Activated T-cell treated with anti-CD3 and anti-CD28 coated beads for 1 hour (primary cell): ENCODE measurements around the gene EFCAB7.

Source experiments
- DNase-seq: peaks from one replicate; pipeline ENCODE4 v3.0.0-alpha.2; 2020; ENCODE audit warnings: low read depth

The EFCAB7 gene

DNA sequence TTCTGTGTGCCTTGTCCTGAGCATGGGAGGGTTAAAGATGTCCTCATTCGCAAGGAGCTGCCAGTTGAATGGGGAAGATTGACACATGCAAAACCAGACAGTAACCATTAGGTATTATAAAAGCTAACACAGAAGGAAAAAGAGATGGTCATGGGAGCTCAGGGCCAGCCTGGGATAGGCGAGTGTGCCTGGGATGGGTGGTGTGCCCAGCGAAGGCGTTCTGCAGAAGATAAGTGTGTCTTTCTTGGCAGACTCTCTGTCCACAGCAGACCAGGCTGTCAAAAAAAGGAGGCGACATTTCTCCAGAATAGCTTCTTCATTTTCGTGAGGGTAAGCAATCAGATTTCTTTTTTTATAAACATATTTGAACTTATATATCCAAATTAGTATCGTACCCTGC lies 84.0 kb downstream of the EFCAB7 start:
- no peak for DNase-seq

DNA sequence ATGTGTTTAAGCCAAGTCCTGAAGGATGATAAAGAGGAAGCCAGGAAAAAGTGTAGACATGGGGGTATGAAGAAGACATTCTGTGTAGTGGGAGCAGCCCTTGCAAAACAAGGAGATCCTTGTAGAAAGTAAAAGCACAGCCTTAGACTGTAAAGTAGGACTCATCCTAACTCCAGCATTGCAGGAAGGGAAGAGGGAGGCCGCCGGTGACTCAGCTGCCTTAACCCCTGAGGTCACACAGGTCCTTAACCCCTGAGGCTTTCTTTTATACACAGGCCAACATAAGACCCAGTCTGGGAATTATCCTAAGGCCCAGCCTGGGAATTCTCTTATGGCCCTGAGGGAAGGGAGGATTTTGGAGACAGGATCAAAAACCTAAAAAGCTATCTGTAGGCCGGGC lies 87.9 kb downstream of the EFCAB7 start:
- DNase-seq: no peak

DNA sequence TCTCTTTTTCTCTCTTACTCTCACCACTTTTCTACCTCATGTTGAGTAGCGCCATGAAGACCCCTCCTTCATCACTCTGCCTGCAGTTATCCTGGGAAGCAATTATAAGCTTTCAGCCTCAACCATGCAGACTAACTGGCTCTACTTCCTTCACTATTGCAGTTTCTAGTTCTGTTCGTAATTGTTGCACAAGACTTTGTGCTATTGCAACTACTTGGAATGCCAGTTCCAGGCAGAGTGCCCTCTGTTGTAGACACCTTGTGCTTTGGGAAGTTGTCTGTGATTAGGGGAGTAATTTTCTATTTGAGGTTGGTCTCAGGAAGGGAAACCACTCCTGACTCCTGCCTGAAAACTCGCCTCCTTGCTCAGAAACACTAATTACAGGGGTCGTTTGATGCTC lies 89.2 kb downstream of the EFCAB7 start:
- no peak for DNase-seq

DNA sequence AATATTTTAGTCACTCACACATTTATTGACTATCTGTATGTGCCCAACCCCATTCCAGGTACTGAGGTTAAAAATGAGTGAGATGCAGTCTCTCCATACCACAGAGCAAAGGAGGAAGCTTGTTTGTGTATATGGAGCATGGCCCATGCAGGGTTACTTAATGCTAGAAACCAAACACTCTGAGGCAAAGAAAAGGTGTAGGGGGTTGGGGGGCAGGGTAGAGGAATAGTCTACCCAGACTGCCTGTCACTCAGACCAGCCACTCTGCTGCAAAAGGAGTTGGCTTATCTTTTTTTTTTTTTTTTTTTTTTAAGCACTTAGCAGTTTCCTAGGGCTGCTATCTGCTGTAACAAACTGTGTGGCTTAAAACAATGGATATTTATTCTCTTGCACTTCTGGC lies 89.6 kb downstream of the EFCAB7 start:
- DNase-seq: no peak

DNA sequence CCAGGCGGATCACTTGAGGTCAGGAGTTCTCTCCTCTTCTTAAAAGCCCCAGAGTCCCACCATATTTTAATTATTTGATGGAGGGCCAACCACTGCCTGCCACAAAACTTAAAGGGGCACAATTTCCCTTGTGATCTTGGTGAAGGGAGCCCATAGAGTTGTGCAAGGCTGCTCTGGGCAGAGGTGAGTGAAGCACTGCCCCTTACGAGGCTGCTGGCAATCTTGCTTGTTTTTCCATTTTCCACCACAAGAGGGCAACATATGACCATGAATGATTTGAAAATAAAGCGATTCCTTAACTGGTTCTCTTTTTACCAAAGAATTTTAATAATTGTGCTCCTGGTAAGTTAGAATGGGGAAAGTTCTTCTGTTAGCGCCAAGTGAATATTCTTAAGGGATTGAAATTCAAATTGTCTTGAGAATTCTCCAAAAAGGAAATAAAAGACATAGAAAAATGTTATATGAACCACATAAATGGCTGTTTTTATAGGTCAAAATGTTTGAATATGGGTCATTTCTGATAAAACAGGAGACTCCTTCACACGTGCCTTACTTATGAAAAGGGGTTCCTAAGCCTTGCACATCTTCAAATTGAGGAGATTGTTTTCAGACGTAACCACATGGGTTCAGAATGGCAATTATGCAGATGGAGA lies 92.6 kb downstream of the EFCAB7 start:
- peak; percentile 42 for DNase-seq

DNA sequence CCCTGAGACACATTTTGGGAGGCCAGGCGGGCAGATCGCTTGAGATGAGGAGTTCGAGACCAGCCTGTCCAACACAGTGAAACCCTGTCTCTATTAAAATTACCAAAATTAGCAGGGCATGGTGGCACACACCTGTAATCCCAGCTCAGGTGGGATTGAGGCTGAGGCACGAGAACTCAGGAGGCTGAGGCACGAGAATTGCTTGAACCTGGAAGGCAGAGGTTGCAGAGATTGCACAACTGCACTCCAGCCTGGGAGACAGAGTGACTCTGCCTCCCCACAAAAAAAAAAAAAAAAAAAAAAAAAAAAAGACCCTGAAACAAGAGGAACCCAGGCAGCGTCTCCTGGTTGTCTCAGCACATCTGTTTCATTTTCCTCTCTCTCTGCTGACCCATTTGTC lies 94.1 kb downstream of the EFCAB7 start:
- DNase-seq: no peak

DNA sequence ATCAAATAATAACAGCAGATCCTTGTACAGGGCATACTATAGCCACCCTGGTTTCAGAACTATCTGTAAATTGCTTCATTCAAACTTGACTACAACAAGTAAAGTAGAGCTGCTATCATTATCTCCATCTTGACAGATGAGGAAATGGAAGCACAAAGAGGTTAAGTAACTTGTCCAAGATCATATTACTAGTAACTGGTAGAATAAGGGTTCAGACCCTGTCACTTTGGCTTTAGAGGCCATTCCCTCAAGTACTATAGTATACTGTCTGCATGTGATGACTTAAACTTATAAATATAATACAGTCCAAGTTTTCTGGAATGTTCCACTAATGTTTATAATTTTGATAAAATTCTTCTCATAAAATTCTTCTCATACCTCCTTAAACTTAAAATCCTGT lies 94.7 kb downstream of the EFCAB7 start:
- no peak for DNase-seq

DNA sequence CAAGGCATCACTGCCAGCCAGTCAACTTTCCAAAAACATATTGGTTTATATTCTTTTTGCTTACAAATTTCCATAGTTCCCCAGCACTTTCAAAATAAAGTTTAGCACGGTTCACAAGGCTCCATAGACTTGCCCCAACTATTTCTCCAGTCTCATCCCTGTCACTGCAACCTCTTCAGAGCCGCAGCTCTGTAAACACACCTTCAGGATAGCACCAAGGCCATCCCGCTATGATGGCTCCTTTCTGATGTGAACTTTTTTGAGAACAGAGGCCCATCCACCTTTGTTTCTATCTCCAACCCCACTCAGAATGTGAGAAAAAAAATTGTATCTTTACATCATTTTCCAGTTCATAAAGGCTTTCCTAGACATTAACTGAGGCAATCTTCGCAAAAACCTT lies 96.2 kb downstream of the EFCAB7 start:
- no peak for DNase-seq

DNA sequence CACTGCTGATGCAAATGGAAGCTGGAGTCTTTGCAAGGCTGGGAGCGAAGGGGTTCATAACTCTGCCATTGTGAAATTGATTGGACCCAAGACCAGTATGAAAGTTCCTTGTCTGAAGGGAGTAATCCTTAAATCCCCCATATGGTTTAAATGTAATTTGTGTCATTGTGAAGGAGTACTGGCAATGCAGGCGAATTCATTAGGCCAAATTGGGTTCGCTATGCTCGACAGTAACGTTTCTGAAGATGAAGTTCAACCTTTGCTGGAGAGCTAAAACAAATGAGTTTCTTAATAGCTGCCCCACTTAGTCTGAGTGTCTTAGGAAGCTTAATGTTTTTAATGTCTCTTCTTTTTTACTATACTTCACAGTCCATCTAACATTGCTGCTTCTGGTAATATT lies 97.3 kb downstream of the EFCAB7 start:
- DNase-seq: no peak

DNA sequence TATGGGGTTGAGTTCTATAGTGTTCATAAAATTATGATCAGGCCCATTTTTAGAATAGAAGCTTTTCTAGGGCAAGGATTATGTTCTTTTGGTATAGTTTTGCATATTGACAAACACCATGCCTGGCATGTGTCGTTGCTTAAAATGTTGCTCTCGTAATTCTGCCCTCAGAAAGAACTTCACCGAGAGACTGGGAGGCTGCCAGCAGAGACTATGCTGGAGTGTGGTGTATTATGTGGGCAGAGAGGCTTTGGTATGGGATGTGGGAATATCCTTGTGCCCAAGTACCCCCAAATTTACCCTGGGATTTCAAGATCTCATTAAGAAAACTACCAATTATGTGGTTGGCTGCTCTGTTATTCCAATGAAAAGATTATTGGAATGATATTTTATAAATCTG lies 97.8 kb downstream of the EFCAB7 start:
- no peak for DNase-seq

DNA sequence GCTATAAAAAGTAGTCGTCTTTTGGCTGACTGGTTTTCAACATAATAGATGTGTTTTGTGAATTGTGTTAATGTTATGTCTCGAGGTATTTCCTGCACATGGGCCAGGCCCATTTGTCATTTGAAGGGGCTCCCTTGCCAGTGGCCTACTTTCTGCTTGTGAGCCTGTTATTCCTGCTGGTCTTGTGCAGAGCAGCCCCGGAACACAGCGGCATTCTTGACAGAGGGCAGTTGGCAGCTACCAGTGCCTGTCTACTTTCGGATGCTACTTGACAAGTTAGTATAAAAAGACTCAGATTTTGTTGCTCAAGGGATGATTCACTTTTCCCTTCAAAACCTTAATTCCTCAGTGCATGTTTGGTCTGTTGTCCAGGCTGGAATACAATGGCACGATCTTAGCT lies 98.4 kb downstream of the EFCAB7 start:
- DNase-seq: no peak
